Right renal pelvis (tissue), 4 donors: ENCODE measurements around the gene CNDP1. TPM values are rescaled to one million over a fixed set of nuclear protein-coding genes. Genes with fewer than 3 reads are reported as not detected.
"Not testable (repeated sequence)": the region's sequence is repeated elsewhere in the genome, so short reads cannot be mapped to it uniquely, and the experiment has no call there.

Experiments used
- DNase-seq, 4 donors: peaks; one replicate each; pipeline ENCODE4 v3.0.0-alpha.2; 2013; ENCODE audit warnings: low read depth in 4 of 4, low spot score in 3 of 4, missing footprints in 1 of 4
- polyA plus RNA-seq, 4 donors: library from polyadenylated mRNA; unstranded; fragments of 120-200 nt; gene quantifications; one replicate each; pipeline ENCODE4 v1.2.1, GENCODE V29; 2013; ENCODE audit not compliant: insufficient read length in 4 of 4

CNDP1 gene, protein sequence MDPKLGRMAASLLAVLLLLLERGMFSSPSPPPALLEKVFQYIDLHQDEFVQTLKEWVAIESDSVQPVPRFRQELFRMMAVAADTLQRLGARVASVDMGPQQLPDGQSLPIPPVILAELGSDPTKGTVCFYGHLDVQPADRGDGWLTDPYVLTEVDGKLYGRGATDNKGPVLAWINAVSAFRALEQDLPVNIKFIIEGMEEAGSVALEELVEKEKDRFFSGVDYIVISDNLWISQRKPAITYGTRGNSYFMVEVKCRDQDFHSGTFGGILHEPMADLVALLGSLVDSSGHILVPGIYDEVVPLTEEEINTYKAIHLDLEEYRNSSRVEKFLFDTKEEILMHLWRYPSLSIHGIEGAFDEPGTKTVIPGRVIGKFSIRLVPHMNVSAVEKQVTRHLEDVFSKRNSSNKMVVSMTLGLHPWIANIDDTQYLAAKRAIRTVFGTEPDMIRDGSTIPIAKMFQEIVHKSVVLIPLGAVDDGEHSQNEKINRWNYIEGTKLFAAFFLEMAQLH
- 1 to 10 TPM in 2 of 4 donors, under 1 TPM in 2; 0.72 to 2.0 (median 0.92) TPM for polyA plus RNA-seq

DNA sequence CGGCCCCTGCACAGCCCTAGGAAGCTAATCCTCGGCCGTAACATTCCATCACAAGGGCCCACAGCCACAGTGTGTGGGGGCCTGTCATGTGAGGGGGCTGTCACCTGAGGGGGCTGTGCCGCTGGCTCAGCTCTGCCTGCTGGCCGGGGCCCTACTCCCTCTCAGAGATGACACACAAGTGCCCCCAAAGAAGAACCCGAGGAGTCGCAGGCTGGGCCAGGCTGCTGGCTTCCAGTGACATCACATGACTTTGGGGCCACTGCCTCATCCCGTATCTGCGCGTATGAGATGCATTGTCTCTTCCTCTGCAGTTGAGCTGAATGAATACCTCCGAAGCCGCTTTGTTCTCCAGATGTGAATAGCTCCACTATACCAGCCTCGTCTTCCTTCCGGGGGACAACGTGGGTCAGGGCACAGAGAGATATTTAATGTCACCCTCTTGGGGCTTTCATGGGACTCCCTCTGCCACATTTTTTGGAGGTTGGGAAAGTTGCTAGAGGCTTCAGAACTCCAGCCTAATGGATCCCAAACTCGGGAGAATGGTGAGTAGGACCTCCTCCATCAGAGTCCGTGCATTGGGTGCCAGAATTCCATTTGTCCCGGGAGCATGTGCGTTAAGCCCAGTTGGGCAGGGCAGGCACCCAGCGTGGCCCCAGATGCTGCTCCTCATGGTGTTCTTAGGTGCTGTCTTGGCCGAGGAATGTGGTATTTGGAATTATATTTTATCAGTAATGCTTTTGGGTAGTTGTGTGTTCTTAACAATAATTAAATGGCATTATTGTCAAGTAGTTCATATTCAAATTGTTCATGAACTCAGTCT lies at the start of gene CNDP1:
CNDP1 (plus strand) TSS at position 351 of the 820 bp plus-strand sequence; CDS start at position 519, 168 bp downstream.
- no peak for DNase-seq

DNA sequence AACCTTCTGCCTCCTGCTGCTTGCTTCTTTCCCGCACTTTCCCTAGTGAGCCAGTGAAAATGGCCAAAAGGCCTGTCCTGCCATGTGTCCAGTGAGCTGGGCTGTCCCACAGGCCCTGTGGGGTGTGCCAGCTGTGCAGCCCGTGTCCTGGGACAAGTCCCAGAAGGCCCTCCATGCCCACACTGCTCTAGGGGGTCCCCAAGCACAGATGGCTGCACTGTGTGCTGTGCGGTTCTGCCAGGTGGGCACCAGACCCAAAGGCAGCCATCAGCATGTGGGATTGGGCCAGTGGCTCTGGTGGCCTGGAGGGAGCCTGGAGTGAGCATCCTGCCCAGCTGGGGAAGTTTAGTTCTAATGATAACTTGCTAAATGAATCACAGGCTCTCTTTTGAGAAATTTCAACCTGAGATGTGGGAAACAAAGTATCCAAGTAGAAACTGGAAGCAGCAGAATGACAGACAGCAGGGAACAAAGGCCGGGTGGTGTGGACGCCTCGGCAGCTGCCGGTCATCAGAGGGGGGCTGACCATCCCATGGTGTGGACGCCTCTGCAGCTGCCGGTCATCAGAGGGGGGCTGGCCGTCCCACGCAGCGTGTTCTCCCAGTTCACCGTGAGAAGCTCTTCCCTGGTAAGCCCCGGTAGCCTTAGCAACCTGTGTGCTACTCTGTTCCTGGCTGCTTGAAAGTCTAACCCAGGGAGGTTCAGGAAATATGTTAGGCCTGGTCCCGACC lies 48.0 kb upstream of the CNDP1 start:
- DNase-seq, result no peak

GRCh38 chr18:74488354-74488753 lies 45.9 kb upstream of the CNDP1 start:
- DNase-seq, result no peak

GRCh38 chr18:74488864-74489263 lies 45.4 kb upstream of the CNDP1 start:
- no peak for DNase-seq

DNA sequence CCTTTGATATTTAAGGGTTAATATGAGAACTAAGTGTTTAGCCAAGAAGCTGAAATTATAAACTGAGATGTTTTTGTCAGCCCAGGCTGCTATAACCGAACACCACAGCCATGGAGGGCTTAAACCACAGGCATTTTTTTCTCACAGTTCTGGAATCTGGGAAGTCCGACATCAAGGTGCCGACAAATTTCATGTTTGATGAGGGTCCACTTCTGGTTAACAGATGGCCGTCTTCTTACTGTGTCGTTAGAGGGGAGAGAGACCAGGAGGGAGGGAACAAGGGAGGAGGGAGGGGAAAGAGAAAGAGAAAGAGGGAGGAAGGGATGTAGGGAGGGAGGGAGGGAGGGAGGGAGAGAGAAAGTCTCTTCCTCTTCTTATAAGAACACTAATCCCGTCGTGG lies 44.6 kb upstream of the CNDP1 start:
- DNase-seq, result no peak

DNA sequence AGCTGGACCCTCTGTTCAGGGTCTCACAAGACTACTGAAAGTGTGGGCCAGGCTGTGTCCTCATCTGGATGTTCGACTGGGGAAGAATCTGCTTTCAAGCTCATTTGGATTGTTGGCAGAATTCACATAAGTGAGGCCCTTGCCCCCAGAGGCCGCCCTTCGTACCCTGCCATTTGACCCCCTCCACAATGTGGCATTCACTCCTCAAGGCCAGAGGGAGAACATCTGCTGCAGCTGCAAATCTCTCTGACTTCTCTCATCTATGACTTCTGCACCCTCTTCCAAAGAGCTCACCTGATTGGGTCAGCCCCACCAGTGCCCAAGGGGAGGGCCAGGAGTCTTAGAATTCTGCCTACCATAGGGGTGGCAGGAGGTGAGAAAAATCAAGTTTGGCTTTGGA lies 42.0 kb upstream of the CNDP1 start:
- DNase-seq, result no peak

DNA sequence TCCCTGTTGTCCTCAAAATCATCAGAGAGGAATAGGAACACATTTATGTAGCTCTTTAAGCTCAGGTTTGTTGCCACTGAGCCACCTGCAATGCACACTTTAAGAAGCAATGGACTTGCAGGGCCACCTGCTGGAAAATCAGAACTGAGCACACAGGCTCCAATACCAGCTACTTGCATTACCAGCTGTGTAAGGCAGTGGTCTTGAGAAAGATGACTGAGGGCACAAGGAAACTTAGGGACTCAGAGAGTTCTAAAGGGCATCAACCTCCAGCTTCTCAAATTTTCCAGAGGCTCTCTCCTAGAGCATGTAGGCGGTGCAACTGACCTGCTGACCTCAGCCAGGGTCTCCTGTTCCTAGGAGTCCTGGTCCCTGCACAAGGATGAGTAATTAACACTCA lies 40.6 kb upstream of the CNDP1 start:
- DNase-seq, result no peak

GRCh38 chr18:74494514-74494913 lies 39.8 kb upstream of the CNDP1 start:
- no peak for DNase-seq

DNA sequence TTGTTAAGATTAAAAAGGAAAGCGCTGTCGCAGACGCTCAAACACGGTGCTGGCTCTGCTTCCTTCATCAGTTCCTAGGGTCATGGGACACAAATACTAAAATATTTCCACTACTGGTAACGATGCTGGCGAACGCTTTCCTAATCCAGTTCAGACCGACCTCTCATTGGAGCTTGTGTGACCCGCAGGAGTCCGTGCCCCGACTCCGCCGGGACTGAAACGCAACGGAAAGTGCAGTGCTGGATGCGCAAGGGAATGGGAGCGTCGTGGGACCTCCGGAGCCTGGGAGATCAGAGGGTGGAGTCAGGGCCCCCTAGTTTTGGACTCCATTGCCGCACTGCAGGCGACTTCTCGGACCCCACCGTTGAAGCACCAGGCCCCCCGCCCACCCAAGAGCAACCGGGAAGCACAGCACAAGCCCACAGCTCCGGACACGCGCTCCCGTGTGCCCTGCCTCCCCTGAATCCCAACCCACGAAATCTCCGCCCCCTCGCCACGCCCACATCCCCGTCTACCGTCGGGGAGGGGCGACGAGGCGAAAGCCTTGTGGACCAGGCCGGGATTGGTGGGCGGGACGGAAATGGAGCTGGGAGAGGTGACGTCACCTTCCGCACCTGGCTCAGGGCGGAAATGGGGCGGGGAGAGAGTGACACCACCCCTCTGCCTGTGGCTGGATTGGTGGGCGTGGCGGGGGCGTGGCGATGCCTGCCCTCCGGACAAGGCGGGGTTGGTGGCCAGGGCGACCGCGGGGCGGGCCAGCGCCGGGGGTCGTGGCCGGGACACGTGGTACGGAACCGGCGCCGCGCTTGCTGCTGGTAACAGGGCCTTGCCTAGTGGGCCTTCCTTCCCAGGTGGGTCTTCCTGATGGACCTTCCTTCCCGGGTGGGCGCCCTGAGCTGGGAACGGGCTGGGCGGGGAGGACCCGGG lies 38.5 kb upstream of the CNDP1 start, which contains the start of gene CNDP2:
CNDP2 (plus strand) TSS at position 783 of the 927 bp plus-strand sequence. CDS start 3,611 bp downstream, outside the sequence.
- peak; percentile 97 to 99 (median 98) for DNase-seq

- DNase-seq, result no peak
These were observed 37.6 kb upstream of the CNDP1 start for GRCh38 chr18:74496508-74497323.

GRCh38 chr18:74497324-74497676 lies 37.0 kb upstream of the CNDP1 start:
- DNase-seq, result no peak

DNA sequence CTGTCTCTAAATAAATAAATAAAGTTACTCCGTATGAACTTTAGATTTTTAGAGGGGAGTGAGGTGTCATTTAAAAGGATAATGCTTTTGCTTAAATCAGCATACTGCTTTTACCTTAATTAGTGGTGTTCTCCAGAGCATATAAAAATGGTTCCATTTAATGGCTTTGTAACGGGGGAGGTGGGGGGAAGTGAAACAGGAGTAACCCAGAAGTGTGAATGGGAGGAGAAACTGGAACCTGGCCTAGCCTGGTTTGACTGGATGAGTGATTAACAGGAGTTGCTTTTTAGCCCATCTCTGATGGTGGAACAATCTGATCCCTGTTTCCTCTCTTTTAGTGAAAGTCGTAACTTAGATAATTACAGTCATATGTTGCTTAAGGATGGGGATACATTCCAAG lies 36.5 kb upstream of the CNDP1 start:
- peak in 1 of 4 donors; percentile 33 for DNase-seq

- no peak for DNase-seq
These were observed 35.3 kb upstream of the CNDP1 start for GRCh38 chr18:74498712-74499627.

DNA sequence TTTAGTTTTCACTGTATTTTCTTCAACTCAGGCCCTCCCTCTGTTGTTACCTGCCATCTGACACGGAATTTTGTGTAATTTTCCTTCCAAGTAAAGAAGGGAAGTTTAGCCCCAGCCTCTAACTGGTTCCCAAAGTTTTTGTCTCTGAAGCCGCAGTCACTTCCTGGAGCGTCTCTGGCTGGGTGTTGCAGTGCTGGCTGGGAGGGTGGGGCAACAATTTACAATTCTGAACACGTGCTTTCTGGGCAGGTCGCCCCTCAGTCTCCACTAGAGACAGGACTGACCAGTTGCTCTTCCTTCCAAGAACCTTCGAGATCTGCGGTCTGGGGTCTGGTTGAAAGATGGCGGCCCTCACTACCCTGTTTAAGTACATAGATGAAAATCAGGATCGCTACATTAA lies 34.7 kb upstream of the CNDP1 start:
- no peak for DNase-seq

- DNase-seq, result no peak
These were observed 33.9 kb upstream of the CNDP1 start for GRCh38 chr18:74500372-74500771.

DNA sequence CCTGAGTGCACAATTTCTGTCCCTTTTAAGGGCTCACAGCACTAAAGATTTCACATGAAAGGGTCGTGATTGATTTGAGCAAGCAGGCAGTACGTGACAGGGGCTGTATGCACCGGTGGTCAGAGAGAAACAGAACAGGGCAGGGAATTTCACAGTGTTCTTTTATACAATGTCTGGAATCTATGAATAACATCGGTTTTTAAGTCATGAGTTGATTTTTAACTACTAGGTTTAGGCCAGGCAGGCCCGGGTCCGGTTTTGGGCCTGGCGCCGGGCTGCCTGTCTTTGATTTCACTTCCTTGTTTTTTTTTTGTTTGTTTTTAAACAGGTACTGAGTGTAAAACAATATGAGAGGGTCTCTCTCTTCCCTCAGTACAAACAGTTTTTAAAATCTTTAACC lies 33.5 kb upstream of the CNDP1 start:
- DNase-seq, result not testable (repeated sequence)

DNA sequence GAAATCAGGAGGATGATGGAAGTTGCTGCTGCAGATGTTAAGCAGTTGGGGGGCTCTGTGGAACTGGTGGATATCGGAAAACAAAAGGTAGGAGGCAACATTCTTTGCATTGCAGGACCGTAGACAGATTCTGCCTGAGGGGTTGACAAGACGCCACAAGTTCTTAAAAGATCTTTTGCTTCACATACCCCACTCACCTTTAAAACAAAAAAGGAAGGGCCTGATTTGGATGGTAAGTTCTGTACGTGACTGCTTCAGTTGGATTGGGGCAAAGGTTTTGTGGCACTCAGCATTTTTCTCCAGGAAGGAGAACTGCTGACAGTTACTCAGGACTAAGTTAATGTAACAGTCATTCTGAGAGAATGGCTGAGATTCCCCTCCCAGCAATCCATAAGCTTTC lies 32.9 kb upstream of the CNDP1 start:
- DNase-seq, result no peak

- DNase-seq, result no peak
These were observed 31.2 kb upstream of the CNDP1 start for GRCh38 chr18:74503137-74503536.
